Activated CD4-positive, alpha-beta T cell treated with anti-CD3 and anti-CD28 coated beads, Interleukin-2, amount 50 U/mL, for 24 hours (primary cell): Measurements from ENCODE around the gene NBAS.
"Not testable (repeated sequence)": the region's sequence is repeated elsewhere in the genome, so short reads cannot be mapped to it uniquely, and the experiment has no call there.

Experiments used
- DNase-seq, 2 donors: peaks; one replicate each; pipeline ENCODE4 v3.0.0-alpha.2; 2020; ENCODE audit warnings: low read depth in 1 of 2, low spot score in 1 of 2

Gene NBAS

GRCh38 chr2:15225131-15225530 lies 336.0 kb downstream of the NBAS start:
- no peak for DNase-seq

GRCh38 chr2:15224641-15225040 lies 336.5 kb downstream of the NBAS start:
- DNase-seq = no peak

- DNase-seq = no peak
Measured at GRCh38 chr2:15223887-15224286, 337.2 kb downstream of the NBAS start.

- no peak for DNase-seq
Measured at GRCh38 chr2:15222856-15223255, 338.3 kb downstream of the NBAS start.

- DNase-seq = no peak
Measured at GRCh38 chr2:15220603-15221002, 340.5 kb downstream of the NBAS start.

- DNase-seq = no peak
Measured at GRCh38 chr2:15218423-15219086, 342.6 kb downstream of the NBAS start.

GRCh38 chr2:15212249-15212648 lies 348.9 kb downstream of the NBAS start:
- DNase-seq = no peak

- not testable (repeated sequence) for DNase-seq
Measured at GRCh38 chr2:15210542-15210941, 350.6 kb downstream of the NBAS start.

GRCh38 chr2:15206419-15206818 lies 354.7 kb downstream of the NBAS start:
- DNase-seq = no peak

GRCh38 chr2:15205562-15205961 lies 355.6 kb downstream of the NBAS start:
- peak in 1 of 2 donors; percentile 29 for DNase-seq

GRCh38 chr2:15201009-15201408 lies 360.1 kb downstream of the NBAS start:
- DNase-seq = no peak

GRCh38 chr2:15200581-15200980 lies 360.6 kb downstream of the NBAS start:
- DNase-seq = no peak

GRCh38 chr2:15198051-15198450 lies 363.1 kb downstream of the NBAS start:
- no peak for DNase-seq

- DNase-seq = no peak
Measured at GRCh38 chr2:15195813-15196212, 365.3 kb downstream of the NBAS start.

GRCh38 chr2:15191789-15192188 lies 369.3 kb downstream of the NBAS start:
- DNase-seq = no peak

- no peak for DNase-seq
Measured at GRCh38 chr2:15189216-15189615, 371.9 kb downstream of the NBAS start.

- no peak for DNase-seq
Measured at GRCh38 chr2:15187702-15188101, 373.4 kb downstream of the NBAS start.

- DNase-seq = no peak
Measured at GRCh38 chr2:15186118-15186517, 375.0 kb downstream of the NBAS start.

- DNase-seq = no peak
Measured at GRCh38 chr2:15184491-15184890, 376.6 kb downstream of the NBAS start.

- DNase-seq = no peak
Measured at GRCh38 chr2:15182275-15182674, 378.9 kb downstream of the NBAS start.

GRCh38 chr2:15181092-15181745 lies 379.9 kb downstream of the NBAS start:
- DNase-seq = no peak

GRCh38 chr2:15180379-15180778 lies 380.8 kb downstream of the NBAS start:
- no peak for DNase-seq

- no peak for DNase-seq
Measured at GRCh38 chr2:15178946-15179345, 382.2 kb downstream of the NBAS start.
